ELR (cell line): Measurements from ENCODE around the gene CYP3A7.
"Not testable (repeated sequence)": the region's sequence is repeated elsewhere in the genome, so short reads cannot be mapped to it uniquely, and the experiment has no call there.

Source experiments
- DNase-seq: peaks from one replicate; pipeline ENCODE4 v3.0.0-alpha.2; 2015; ENCODE audit warnings: low read depth

CYP3A7 gene

GRCh38 chr7:99666013-99666395 is 69.0 kb downstream of the CYP3A7 start:
- no peak for DNase-seq

DNA sequence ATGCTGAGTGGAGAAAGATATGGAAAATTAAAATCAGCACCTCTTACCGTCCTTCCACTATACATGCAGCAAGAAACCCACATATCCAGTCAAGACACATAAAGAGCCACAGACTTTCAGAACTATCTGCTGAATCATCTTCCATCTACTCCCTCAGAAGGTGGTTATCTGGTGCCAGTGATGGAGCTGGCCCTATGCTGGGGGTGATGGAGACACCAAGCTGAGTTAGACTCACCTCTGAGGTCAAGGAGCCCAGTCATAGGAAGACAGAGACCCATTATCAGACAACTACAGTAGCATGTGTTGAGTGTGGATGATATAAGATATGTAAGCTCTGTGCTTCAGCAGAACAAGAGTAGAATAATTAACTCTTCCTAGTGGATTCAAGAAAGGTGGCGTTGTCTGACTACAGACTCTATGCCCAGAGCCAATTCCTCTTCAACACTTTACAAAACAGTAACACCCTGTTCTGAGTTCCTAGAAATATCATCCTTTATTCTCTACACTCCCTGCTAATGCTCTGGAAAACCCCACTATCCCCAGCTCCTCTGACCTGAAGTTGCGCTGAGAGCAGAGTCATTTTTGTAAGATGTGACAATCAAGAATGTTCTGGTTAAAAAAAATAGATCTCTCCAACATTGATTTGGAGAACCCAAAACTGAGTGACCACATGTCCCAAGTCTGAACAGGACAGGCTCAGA is 69.5 kb downstream of the CYP3A7 start:
- no peak for DNase-seq

- not testable (repeated sequence) for DNase-seq
Measured at GRCh38 chr7:99657879-99658278, 77.1 kb downstream of the CYP3A7 start.
